GM12878 (cell line): Measurements from ENCODE around the gene DNMT3A.

Experiments
- CREB1 ChIP-seq: IDR thresholded peaks from 2 replicates; pipeline ENCODE4 v1.6.1; 2012; ENCODE audit warnings: low read depth, mild to moderate bottlenecking, inconsistent platforms
- REST ChIP-seq: IDR thresholded peaks from 2 replicates; pipeline ENCODE4 v1.6.1; 2012; ENCODE audit warnings: mild to moderate bottlenecking, low read depth, low read length

DNA sequence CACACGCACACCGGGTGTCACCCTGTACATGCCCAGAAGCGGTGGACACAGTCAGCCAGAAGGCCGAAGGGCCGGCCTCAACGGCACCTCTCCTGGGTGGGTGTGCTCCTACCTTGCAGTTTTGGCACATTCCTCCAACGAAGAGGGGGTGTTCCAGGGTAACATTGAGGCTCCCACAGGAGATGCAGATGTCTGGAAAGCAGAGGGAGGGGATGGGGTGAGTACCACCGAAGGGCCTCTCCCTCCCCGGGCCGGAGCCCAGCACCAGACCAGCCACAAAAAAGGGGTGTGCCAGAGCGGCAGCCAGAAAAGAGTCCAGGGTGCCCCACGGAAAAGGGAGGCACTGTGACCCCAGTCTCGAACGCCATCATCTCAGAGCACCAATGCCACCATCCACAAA is 96.6 kb downstream of the DNMT3A start:
- TF ChIP-seq REST, result no peak
- no peak for TF ChIP-seq CREB1
